NCI-H2029 (cell line): ENCODE data around the gene TMIGD1.
"Not testable (repeated sequence)": the region's sequence is repeated elsewhere in the genome, so short reads cannot be mapped to it uniquely, and the experiment has no call there.

Source experiments
- DNase-seq: peaks from one replicate; lab custom pipeline; 2025; lab: John Stamatoyannopoulos, UW

The TMIGD1 gene

DNA sequence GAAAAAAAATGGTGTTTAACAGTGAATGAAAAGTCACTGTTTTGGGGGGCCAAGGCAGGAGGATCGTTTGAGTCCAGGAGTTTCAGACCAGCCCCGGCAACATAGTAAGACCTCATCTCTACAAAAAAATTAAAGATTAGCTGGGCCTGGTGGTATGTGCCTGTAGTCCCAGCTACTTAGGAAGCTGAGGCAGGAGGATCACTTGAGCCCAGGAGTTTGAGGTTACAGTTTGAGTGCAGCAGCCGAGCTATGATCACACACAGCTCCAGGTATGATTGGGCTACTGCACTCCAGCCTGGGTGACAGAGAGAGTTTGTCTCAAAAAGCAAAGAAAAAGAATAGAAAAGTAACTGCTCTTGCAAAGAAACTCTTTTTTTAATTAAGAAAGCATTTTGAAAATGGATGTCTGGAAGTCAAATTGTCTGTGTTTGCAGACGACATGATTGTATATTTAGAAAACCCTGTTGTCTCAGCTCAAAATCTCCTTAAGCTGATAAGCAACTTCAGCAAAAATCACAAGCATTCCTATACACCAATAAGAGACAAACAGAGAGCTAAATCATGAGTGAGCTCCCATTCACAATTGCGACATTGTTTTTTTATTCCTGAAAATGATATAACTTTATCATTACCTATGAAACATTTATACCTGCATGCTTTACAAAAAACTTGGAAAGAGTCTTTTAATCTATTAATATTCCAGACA is 24.4 kb upstream of the TMIGD1 start:
- DNase-seq: no peak

GRCh38 chr17:30357476-30357875 is 23.6 kb upstream of the TMIGD1 start:
- DNase-seq: no peak

GRCh38 chr17:30354701-30355100 is 20.8 kb upstream of the TMIGD1 start:
- no peak for DNase-seq

- no peak for DNase-seq
Observed at GRCh38 chr17:30352240-30352814, 18.5 kb upstream of the TMIGD1 start.

GRCh38 chr17:30351735-30352134 is 17.9 kb upstream of the TMIGD1 start:
- no peak for DNase-seq

DNA sequence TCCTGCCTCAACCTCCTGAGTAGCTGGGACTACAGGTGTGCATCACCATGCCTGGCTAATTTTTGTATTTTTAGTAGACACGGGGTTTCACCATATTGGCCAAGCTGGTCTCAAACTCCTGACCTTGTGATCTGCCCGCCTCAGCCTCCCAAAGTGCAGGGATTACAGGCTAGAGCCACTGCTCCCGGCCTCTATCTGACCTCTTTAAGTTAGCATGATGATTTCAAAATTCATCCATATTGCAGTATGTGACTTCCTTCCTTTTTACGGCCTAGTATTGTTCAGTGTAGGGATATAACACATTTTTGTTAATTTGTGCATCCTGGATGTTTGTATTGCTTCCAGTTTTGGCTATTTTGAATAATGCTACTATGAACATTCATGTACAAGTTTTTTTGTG is 17.4 kb upstream of the TMIGD1 start:
- not testable (repeated sequence) for DNase-seq

GRCh38 chr17:30349252-30349651 is 15.4 kb upstream of the TMIGD1 start:
- no peak for DNase-seq

- DNase-seq: no peak
Observed at GRCh38 chr17:30347488-30347887, 13.6 kb upstream of the TMIGD1 start.

- DNase-seq: no peak
Observed at GRCh38 chr17:30346221-30346795, 12.5 kb upstream of the TMIGD1 start.

DNA sequence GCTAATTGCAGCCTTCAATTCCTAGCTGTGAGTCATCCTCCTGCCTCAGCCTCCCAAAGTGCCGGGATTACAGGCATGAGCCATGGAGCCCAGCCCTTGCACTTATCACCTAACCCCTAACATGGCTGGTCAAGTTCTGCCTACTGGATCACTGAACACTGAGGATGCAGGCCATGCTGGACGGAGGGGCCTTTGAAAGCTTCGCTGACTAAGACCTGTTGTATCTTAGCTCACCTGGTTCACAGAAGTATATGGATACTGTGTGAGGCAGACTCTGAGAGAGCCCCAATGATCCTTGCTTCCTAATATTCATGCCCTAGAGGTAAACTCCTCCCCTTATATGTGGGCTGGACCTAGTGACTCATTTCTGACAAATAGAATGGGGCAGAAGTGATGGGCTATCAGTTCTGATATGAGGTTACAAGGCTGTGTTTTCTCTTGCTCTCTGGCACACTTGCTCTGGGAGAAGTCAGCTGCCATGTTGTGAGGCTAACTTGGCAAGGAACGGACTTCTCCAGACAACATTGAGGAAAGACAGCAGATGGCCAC is 11.7 kb upstream of the TMIGD1 start:
- DNase-seq: no peak

GRCh38 chr17:30345089-30345433 is 11.2 kb upstream of the TMIGD1 start:
- DNase-seq: no peak

DNA sequence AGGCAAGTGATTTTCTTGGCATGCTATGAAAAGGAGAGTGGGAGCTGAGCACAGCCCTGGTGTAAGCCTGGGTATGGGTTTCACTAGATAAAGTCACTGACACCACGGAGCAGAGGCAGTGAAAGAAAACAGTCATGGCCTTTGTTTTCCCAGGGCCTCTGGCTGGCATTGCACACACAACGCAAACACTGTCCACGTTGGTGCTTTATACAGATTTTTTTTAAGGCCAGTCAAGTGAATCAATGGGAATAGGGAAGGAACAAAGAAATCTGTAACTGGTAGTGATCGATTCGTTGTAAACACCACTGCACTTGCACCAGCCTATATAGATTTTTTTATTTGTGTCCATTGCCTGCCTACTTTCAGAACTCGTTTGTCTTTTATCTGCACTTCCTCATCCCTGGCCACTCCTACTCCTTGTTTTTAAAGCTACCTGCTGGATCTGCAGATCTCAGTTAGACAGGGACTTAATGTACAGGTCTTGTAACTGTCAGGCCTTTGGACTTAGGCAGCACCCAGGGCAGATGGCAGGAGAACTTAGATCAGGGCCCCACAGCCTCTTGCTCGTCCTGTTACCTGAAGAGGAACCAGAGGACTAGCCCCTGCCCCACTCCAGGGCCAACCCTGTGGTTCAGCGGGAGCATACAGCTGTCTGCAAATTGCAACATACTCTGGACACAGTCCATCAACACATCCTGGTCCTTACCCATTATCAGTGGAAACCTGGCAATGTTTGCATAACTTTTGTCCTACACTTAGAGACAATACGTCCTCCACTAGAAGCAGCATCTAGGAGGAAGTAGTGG is 10.6 kb upstream of the TMIGD1 start:
- peak; percentile 95 for DNase-seq

DNA sequence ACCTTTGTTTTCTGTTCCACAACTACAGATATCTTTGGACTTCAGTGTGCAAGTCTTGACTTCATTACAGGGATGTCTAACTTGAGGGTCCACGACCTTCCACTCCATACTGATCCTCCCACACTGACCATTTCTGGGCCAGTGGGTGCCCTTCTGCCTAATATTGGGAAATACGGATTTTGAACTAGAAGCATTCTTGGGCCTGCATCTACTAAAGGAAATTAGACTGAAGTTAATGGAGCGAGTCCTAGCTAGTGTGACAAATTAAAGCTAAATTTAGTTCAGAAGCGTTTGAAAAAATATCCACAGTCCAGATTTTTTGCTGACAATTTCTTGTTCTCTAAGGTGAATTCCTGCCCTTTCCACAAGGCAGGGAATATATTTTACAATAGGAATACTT is 9.9 kb upstream of the TMIGD1 start:
- DNase-seq: no peak

- DNase-seq: not testable (repeated sequence)
Observed at GRCh38 chr17:30343244-30343643, 9.4 kb upstream of the TMIGD1 start.

GRCh38 chr17:30341703-30342249 is 7.9 kb upstream of the TMIGD1 start:
- no peak for DNase-seq

DNA sequence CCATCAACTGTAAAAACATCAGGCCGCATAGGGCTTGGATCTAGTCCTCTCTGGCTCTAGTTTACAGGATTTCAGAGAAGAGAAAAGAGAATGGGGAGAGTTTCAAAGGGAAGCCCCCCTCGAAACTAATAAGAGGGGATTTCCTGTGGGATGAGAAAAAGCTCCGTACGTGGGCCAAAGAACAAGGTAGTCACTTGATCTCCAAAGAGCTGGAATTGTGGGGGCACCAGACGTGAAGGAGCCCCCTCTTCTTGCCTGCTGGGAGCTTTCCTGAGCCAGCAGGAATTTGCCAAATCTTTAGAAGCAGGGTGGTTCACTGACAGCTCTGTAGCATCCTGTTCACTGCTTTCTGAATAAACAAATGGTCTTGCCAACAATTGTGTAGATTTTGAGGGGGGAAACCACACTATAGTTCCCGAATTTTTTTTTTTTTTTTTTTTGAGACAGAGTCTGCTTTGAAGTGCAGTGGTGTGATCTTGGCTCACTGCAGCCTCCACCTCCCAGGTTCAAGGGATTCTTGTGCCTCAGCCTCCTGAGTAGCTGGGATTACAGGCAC is 7.0 kb upstream of the TMIGD1 start:
- DNase-seq: no peak

DNA sequence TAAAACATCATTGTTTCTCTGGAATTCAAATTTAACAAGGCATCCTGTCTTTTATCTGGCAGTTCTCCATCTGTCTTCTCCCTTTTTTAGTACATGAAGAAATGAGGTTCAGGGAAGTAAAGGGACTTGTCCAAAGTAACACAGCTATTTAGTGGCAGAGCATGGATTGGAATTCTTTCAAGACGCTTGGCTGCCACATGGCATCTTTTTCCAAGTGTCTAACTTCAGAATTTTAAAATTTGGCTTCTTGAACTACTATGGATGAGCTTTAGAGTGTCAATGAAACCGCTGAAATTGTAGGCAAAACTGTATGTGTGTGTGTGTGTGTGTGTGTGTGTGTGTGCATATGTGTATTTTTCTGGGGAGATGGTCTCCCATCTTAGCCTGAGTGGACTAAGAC is 5.2 kb upstream of the TMIGD1 start:
- DNase-seq: no peak

DNA sequence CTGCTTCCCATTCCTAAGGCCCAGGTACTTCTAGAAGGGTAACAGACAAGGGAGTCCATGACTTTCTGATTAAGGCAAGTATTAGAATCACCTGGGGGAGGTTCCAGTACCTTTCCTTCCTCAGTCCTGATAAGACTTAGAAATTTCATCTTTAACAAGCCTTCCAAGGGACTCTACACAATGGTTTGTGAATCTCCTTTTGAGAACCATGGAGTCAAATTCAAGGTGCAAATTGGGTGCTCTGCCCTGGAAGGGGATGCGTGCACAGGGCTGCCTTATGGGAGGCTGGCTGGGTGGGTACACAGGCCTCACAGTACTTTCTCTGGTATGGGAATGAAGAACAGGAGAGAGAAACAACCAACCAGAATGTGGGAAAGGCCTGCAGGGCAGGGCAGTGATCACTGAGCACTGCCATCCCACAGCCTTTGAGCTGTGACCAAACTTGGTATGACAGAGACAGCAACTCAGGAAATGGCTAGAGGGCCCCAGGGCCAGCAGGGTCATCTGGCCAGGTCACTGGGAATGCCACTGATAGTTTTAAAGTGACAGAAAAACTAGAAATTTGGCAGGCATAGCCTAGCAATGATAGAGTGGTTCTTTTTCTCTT is 3.6 kb upstream of the TMIGD1 start:
- DNase-seq: no peak

- DNase-seq: peak; percentile 42
Observed at GRCh38 chr17:30336369-30337171, 2.7 kb upstream of the TMIGD1 start.

GRCh38 chr17:30334421-30334820 is 564 bp upstream of the TMIGD1 start:
- DNase-seq: no peak

GRCh38 chr17:30332057-30332542 is 1.8 kb downstream of the TMIGD1 start:
- no peak for DNase-seq
